Measurements from ENCODE around the gene PHLPP1. TPM values are rescaled to one million over a fixed set of nuclear protein-coding genes. Genes with fewer than 3 reads are reported as not detected.
"Not testable (repeated sequence)": the region's sequence is repeated elsewhere in the genome, so short reads cannot be mapped to it uniquely, and the experiment has no call there.

Gene PHLPP1
- total RNA-seq, 4 donors from 2014 or later: 5.5 to 9.7 (median 8.0) TPM

- ATAC-seq: no peak
- in situ Hi-C loops (cut with MboI; ENCODE audit: low sequenced_read_pairs in 4 of 4): no loop called here
Observed at GRCh38 chr18:62693659-62694058, 21.7 kb upstream of the PHLPP1 start.

GRCh38 chr18:62697636-62698035 is 17.7 kb upstream of the PHLPP1 start:
- Histone ChIP-seq H3K36me3 (no peaks in the 10 kb centered on the region), H3K4me3 (no peak overlapping the region), H3K9me3 (no peaks in the 10 kb centered on the region), H3K4me1 (no peaks in the 10 kb centered on the region), H3K27me3 (no peaks in the 10 kb centered on the region), H3K27ac (no peak overlapping the region)
- intact Hi-C loops (cut with DNase I; ENCODE audit: low total_unique reads): no loop called here
- DNase-seq (no peak), ATAC-seq (no peak)
- in situ Hi-C loops (cut with MboI; ENCODE audit: low sequenced_read_pairs in 4 of 4): no loop called here
- TF ChIP-seq CTCF (IDR thresholded peaks at IDR 0.05 in 4 of 5, conservative IDR thresholded peaks at IDR 0.05 in 1 of 5) (no peak), POLR2A (IDR thresholded peaks at IDR 0.05) (no peak)

More at GRCh38 chr18:62693659-62694058, 21.7 kb upstream of the PHLPP1 start:
- H3K27me3 ChIP-seq: no peaks in the 10 kb centered on the region
- TF ChIP-seq POLR2A (IDR thresholded peaks at IDR 0.05) (no peak), CTCF (IDR thresholded peaks at IDR 0.05 in 4 of 5, conservative IDR thresholded peaks at IDR 0.05 in 1 of 5) (no peak)
- no peak overlapping the region for H3K27ac ChIP-seq
- intact Hi-C loops (cut with DNase I; ENCODE audit: low total_unique reads): no loop called here
- no peak for DNase-seq
- H3K9me3 ChIP-seq: peaks cover 0 to under 1% (median 0%) of the 10 kb centered on the region in 3 donors
- no peaks in the 10 kb centered on the region for H3K4me1 ChIP-seq
- no peaks in the 10 kb centered on the region for H3K36me3 ChIP-seq
- no peak overlapping the region for H3K4me3 ChIP-seq

- Histone ChIP-seq H3K4me1 (no peaks in the 10 kb centered on the region), H3K27me3 (no peaks in the 10 kb centered on the region)
- TF ChIP-seq CTCF (IDR thresholded peaks at IDR 0.05 in 4 of 5, conservative IDR thresholded peaks at IDR 0.05 in 1 of 5) (no peak), POLR2A (IDR thresholded peaks at IDR 0.05) (no peak)
Observed at GRCh38 chr18:62702259-62702658, 13.1 kb upstream of the PHLPP1 start.

GRCh38 chr18:62706879-62707278 is 8.5 kb upstream of the PHLPP1 start:
- H3K36me3 ChIP-seq; ATAC-seq; H3K4me1 ChIP-seq; intact Hi-C loops (cut with DNase I; ENCODE audit: low total_unique reads); H3K27me3 ChIP-seq; H3K4me3 ChIP-seq; DNase-seq; H3K9me3 ChIP-seq; H3K27ac ChIP-seq: not testable (repeated sequence)
- in situ Hi-C loops (cut with MboI; ENCODE audit: low sequenced_read_pairs in 4 of 4): loop anchor here (10.0 to 25.0 kb wide), 5 partner anchors 278 to 730 kb away; partner anchors contain the start of genes PIGN (in 1 of the 4) and RELCH (in 1 of the 4)

More at GRCh38 chr18:62702259-62702658, 13.1 kb upstream of the PHLPP1 start:
- H3K9me3 ChIP-seq: no peaks in the 10 kb centered on the region
- H3K4me3 ChIP-seq: no peak overlapping the region
- ATAC-seq (no peak), DNase-seq (no peak)
- in situ Hi-C loops (cut with MboI; ENCODE audit: low sequenced_read_pairs in 4 of 4): loop anchor here (10.0 to 25.0 kb wide), 5 partner anchors 283 to 735 kb away; partner anchors contain the start of genes PIGN (in 1 of the 4) and RELCH (in 1 of the 4)
- H3K27ac ChIP-seq: no peak overlapping the region
- intact Hi-C loops (cut with DNase I; ENCODE audit: low total_unique reads): no loop called here
- no peaks in the 10 kb centered on the region for H3K36me3 ChIP-seq

- H3K36me3 ChIP-seq; H3K27me3 ChIP-seq; H3K9me3 ChIP-seq; ATAC-seq; H3K4me3 ChIP-seq; intact Hi-C loops (cut with DNase I; ENCODE audit: low total_unique reads); H3K27ac ChIP-seq; DNase-seq; H3K4me1 ChIP-seq: not testable (repeated sequence)
- in situ Hi-C loops (cut with MboI; ENCODE audit: low sequenced_read_pairs in 4 of 4): loop anchor here (10.0 to 25.0 kb wide), 6 partner anchors 275 to 727 kb away; partner anchors contain the start of genes PIGN (in 1 of the 4), RELCH (in 1 of the 4) and VPS4B (in 1 of the 4)
Observed at GRCh38 chr18:62709908-62710307, 5.4 kb upstream of the PHLPP1 start.

- Histone ChIP-seq H3K27ac (no peak overlapping the region), H3K27me3 (no peaks in the 10 kb centered on the region), H3K36me3 (no peaks in the 10 kb centered on the region), H3K9me3 (no peaks in the 10 kb centered on the region), H3K4me3 (no peak overlapping the region), H3K4me1 (peaks cover 0 to 5% of the 10 kb centered on the region in 2 donors)
- in situ Hi-C loops (cut with MboI; ENCODE audit: low sequenced_read_pairs in 4 of 4): loop anchor here (10.0 to 25.0 kb wide), 6 partner anchors 274 to 727 kb away; partner anchors contain the start of genes PIGN (in 1 of the 4), RELCH (in 1 of the 4) and VPS4B (in 1 of the 4)
- DNase-seq: no peak
- ATAC-seq: no peak
- intact Hi-C loops (cut with DNase I; ENCODE audit: low total_unique reads): no loop called here
- TF ChIP-seq POLR2A (IDR thresholded peaks at IDR 0.05) (no peak), CTCF (IDR thresholded peaks at IDR 0.05 in 4 of 5, conservative IDR thresholded peaks at IDR 0.05 in 1 of 5) (no peak)
Observed at GRCh38 chr18:62710417-62710816, 4.9 kb upstream of the PHLPP1 start.

Data from gastrocnemius medialis (tissue), 4 donors.